ENCODE results near the gene PLD1.

- TF ChIP-seq MYNN (tag by site-specific recombination; IDR thresholded peaks at IDR 0.05; ENCODE audit: borderline replicate concordance) (no peak), SETDB1 (IDR thresholded peaks at IDR 0.05; ENCODE audit: insufficient read length, low read length) (no peak), SCRT2 (tag by site-specific recombination; IDR thresholded peaks at IDR 0.05) (no peak), ZNF280C (tag by site-specific recombination; IDR thresholded peaks at IDR 0.05) (no peak), CTCF (tag by site-specific recombination; IDR thresholded peaks at IDR 0.05) (no peak), ZSCAN5A (tag by site-specific recombination; IDR thresholded peaks at IDR 0.05) (no peak), ZNF24 (tag by site-specific recombination; IDR thresholded peaks at IDR 0.05) (no peak), ZNF140 (tag by site-specific recombination; IDR thresholded peaks at IDR 0.05) (no peak), ZNF354C (tag by site-specific recombination; IDR thresholded peaks at IDR 0.05; ENCODE audit: borderline replicate concordance, low read depth) (no peak), ATF2 (tag by site-specific recombination; IDR thresholded peaks at IDR 0.05; ENCODE audit: low read depth) (no peak), ZFP41 (tag by site-specific recombination; IDR thresholded peaks at IDR 0.05; ENCODE audit: borderline replicate concordance) (no peak)
Measured at GRCh38 chr3:171840811-171841619, 30.7 kb upstream of the PLD1 start.

Data from HEK293 (cell line).